GM12874 (cell line): ENCODE measurements around the gene B4GALT3.

Experiments
- TF ChIP-seq, protein P1 (sequence below): IDR thresholded peaks from 2 replicates; pipeline ENCODE4 v1.5.1; 2011; ENCODE audit warnings: low read depth, mild to moderate bottlenecking, control low read depth, low read length, moderate library complexity; ENCODE audit not compliant: insufficient read depth

Gene B4GALT3

DNA sequence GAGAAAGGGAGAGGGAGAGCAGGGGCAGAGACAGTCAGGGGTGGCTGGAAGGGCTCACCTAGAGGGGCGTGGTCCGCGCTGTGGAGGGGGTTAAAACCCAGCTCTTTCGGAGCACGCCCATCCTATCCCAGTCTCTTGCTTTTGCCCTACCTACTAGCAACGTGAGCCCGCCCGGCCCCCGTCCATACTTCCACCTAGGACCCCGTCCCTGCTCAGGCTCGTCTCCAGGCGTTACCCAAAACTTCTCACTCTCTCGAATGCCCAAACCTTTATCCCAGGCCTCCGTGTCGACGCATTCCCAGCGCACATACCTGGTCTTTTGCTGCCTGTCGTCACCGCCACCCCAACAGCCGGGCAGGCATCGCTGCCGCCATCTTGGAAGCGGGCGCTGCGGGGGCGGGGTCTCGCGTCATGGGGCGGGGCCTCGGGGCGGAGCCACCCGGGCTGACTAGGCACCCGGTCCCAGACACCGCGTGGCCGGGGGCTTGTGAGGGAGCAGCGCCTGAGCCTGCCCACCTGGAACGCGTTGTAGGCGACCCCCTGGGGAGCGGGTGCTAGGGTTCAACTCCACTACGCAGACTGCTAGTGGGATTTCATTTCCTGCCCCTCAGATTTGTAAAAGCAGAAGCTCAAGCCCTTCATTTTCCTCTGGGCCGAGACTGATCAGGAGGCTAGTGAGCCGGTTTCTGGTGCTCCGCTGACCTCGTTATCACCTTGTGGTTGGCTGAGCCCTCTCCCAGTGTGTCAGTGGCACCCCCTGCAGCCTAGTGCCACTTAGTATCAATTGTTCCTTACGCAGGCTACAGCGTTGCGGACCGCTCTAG is at the start of gene B4GALT3:
Gene B4GALT3 (minus strand): TSS at position 396 of the 824 bp plus-strand sequence. CDS start 1,447 bp downstream, outside the sequence.
- TF ChIP-seq, protein P1, sequence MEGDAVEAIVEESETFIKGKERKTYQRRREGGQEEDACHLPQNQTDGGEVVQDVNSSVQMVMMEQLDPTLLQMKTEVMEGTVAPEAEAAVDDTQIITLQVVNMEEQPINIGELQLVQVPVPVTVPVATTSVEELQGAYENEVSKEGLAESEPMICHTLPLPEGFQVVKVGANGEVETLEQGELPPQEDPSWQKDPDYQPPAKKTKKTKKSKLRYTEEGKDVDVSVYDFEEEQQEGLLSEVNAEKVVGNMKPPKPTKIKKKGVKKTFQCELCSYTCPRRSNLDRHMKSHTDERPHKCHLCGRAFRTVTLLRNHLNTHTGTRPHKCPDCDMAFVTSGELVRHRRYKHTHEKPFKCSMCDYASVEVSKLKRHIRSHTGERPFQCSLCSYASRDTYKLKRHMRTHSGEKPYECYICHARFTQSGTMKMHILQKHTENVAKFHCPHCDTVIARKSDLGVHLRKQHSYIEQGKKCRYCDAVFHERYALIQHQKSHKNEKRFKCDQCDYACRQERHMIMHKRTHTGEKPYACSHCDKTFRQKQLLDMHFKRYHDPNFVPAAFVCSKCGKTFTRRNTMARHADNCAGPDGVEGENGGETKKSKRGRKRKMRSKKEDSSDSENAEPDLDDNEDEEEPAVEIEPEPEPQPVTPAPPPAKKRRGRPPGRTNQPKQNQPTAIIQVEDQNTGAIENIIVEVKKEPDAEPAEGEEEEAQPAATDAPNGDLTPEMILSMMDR, result peak; percentile 47

DNA sequence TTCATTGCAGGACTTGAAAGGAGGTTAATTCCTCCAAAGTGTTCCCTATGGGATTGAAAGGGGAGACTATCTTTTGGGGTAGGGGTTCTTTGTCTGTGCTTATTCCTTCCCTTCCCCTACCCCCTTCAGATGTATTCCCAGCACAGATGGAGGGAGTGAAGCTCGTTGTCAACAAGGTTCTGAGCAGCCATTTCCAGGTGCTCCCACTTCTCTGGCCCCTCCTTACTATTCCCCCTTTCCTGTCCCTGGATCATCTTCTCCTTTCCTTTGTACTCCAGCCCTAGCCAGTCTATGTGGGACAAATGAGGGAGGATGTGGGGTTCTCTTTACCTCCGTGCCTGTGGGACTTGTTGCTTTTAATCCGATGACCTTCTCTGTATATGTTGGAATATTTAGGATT is 49.5 kb upstream of the B4GALT3 start:
- TF ChIP-seq, protein P1, result no peak

DNA sequence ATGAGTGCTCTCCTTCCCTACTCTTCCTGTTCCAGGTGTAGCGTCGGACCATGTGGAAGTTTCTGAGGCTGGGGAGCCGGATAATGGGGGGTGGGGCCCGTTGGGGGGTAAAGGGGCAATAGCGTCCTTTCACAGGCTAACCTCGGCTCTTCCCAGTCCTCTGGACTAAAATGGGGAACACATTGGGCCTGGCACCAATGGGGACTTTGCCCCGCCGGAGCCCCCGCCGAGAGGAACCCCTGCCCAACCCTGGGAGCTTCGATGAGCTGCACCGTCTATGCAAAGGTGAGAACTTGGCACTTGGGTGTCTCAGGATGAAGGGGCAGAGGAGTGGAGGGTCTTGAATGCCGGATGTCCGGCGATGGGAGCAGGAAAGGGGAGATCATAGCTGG is 49.0 kb upstream of the B4GALT3 start:
- TF ChIP-seq, protein P1, result no peak

DNA sequence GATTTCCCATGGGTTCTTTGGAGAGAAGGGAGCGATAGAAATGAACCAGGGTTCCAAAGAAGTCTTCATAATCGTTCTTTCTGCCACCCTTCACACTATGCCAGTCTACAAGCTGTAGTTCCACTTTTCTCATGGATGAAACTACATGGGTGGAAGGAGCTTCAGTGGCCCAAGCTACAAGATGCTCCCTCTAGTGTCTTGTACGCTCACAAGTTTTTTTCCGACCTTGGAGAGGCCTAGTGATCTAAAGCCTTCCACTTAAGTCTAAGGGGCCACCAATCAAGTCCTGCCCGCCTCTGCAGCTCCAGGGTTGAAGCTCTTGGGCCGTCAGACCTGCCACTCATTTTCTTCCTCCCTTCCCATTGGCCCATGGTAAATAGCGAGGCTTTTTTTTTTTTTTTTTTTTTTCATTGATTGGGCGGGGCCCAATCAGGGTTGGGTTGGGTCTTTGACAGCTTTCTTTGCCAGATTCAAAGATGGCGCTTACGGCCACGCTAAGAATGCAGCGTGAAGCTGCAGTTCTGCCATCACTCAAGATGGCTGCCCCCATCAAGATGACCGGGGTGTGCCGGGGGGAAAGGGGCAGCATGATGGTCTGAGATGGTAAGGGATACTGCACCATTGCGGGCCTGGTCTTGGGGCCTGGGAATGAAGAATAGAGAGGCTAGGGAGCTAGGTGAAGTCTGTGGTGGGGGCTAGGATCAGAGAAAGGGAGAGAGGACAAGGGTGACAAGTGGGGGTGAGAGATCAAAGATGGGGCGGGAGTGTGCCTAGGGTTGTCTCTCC is 48.4 kb upstream of the B4GALT3 start, which contains the start of gene TOMM40L:
Gene TOMM40L (plus strand): TSS at position 527 of the 786 bp plus-strand sequence. CDS start 430 bp downstream, outside the sequence.
- TF ChIP-seq, protein P1, result peak; percentile 67

DNA sequence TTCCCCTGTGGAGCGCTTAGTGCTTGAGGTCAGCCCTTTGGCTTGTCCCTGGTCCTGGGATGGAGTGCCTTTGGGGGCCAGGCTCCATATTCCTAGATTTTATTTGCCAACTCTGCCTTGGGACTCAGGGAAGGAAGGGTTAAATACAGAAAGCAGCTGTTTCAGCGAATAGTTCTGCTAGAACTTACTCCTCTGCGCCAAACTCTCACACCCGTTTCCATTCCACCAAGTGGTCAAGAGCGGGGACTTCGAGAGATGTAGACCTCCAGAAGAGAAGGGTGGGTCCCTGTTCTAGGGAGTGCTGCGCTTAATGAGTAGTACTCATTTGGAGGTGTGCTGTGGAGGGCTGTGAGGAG is 47.8 kb upstream of the B4GALT3 start:
- TF ChIP-seq, protein P1, result no peak

DNA sequence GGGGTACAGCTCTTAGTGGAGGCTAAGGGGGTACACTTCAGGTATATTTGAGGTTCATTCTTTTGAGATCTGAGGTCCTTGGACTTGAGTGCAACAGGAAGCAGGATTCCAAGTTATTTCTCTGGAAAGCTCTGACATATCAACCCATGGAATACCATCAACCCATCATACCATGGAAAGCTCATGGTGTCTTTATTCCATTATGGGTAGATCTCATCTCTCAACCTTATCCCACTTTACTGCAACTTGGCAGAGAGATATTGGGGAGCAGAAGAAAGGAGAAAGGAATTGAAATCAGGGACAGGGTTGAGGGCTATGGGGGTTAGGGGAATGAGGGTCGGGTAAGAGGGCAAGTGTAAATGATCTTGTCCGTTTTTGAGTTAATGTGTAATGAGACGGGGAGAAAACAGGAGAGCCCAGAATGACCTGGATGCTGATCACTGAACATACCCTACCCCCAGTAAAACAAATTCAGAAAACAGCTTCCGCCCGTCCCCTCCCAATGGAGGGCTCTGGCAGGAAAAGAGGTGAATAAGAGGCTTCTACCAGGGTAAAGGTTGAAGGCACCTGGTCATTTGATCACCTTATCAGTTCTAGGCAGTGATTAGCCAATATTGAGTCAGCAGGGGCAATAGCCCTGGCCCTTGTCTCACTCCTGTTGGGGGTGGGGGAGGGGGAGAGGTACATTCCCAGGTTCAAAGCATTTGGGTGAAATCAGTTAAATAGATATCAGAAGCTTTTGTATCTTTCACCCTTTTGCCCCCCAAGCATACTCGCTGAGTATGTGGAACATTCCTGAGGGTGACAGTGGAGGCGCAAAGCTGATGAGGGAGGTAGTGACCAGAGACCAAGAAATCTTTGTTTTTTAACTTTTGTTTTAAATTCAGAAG is 46.7 kb upstream of the B4GALT3 start:
- TF ChIP-seq, protein P1, result no peak
